Stimulated activated CD4-positive, alpha-beta T cell treated with anti-CD3 and anti-CD28 coated beads, Interleukin-1b, Interleukin-23, amount 100 ng/mL, for 4 hours (primary cell): ENCODE results near the gene FGR.

Experiments
- DNase-seq, 2 donors: peaks; one replicate each; pipeline ENCODE4 v3.0.0-alpha.2; 2020; ENCODE audit warnings: low read depth in 2 of 2

Gene FGR

GRCh38 chr1:27567971-27568299 lies 67.0 kb downstream of the FGR start:
- DNase-seq: no peak

GRCh38 chr1:27567146-27567526 lies 67.8 kb downstream of the FGR start:
- DNase-seq: no peak

GRCh38 chr1:27566462-27567145 lies 68.4 kb downstream of the FGR start:
- no peak for DNase-seq

GRCh38 chr1:27564710-27565649 lies 70.0 kb downstream of the FGR start:
- DNase-seq: no peak

- no peak for DNase-seq
Measured at GRCh38 chr1:27563591-27564471, 71.2 kb downstream of the FGR start.

GRCh38 chr1:27563341-27563590 lies 71.7 kb downstream of the FGR start:
- no peak for DNase-seq

- DNase-seq: no peak
Measured at GRCh38 chr1:27562534-27563340, 72.2 kb downstream of the FGR start.
